Caco-2 (cell line): ENCODE data around the gene ISOC2. TPM values are rescaled to one million over a fixed set of nuclear protein-coding genes. Genes with fewer than 3 reads are reported as not detected.

ENCODE experiments used
- BruUV-seq: library from RNA; stranded (reverse); fragments of 400-500 nt; replicated peaks from 2 replicates; lab custom pipeline; 2021; lab: Mats Ljungman, UMichigan
- CTCF ChIA-PET: fragments of 300-600 bp; sonication (Branson Sonifier 250); formaldehyde crosslinking; loops from one replicate; lab custom pipeline; 2022; ENCODE audit warnings: antibody characterized with exemption; lab: Charles Lee
- POLR2A ChIA-PET: fragments of 300-600 bp; sonication (Branson Sonifier 250); formaldehyde crosslinking; loops from one replicate; lab custom pipeline; 2022; ENCODE audit warnings: antibody characterized with exemption; lab: Charles Lee
- DNase-seq, 2 experiments: peaks; one replicate each; pipeline versions ENCODE4 v3.0.0 to v3.0.0-alpha.2; 2020 to 2022
- H3K27me3 ChIP-seq: replicated peaks from 2 replicates; pipeline ENCODE4 v1.6.0; 2011; ENCODE audit warnings: low read length; ENCODE audit not compliant: control insufficient read depth, insufficient read depth
- H3K36me3 ChIP-seq: 2 replicates; pipeline ENCODE4 v1.5.1; 2011; ENCODE audit warnings: low read length; ENCODE audit not compliant: control insufficient read depth, insufficient read depth
- H3K4me1 ChIP-seq: fragments of 250-450 bp; sonication (Bioruptor Pico); 2 replicates; pipeline ENCODE4 v1.5.1; 2020; ENCODE audit warnings: mild to moderate bottlenecking
- H3K4me3 ChIP-seq: 2 replicates; pipeline ENCODE4 v1.5.1; 2011; ENCODE audit warnings: low read depth, mild to moderate bottlenecking, control low read depth, low read length
- H3K9me3 ChIP-seq: fragments of 250-450 bp; sonication (Bioruptor Pico); 2 replicates; pipeline ENCODE4 v1.5.1; 2020; ENCODE audit warnings: mild to moderate bottlenecking, moderate library complexity
- H3K27ac Mint-ChIP-seq: one replicate; pipeline ENCODE4 v1.8.0; 2022; ENCODE audit warnings: mixed read lengths; ENCODE audit not compliant: unreplicated experiment
- H3K27me3 Mint-ChIP-seq: one replicate; pipeline ENCODE4 v1.8.0; 2022; ENCODE audit warnings: mixed read lengths; ENCODE audit not compliant: insufficient read depth, unreplicated experiment
- H3K36me3 Mint-ChIP-seq: one replicate; pipeline ENCODE4 v1.8.0; 2022; ENCODE audit warnings: mild to moderate bottlenecking, mixed read lengths; ENCODE audit not compliant: insufficient read depth, unreplicated experiment
- H3K4me1 Mint-ChIP-seq: one replicate; pipeline ENCODE4 v1.8.0; 2022; ENCODE audit warnings: low read depth, mixed read lengths; ENCODE audit not compliant: unreplicated experiment
- H3K4me3 Mint-ChIP-seq: one replicate; pipeline ENCODE4 v1.8.0; 2022; ENCODE audit warnings: mild to moderate bottlenecking, moderate library complexity, mixed read lengths; ENCODE audit not compliant: unreplicated experiment
- H3K9me3 Mint-ChIP-seq: one replicate; pipeline ENCODE4 v1.8.0; 2022; ENCODE audit warnings: mixed read lengths; ENCODE audit not compliant: unreplicated experiment
- intact Hi-C: fragments of 100-400 bp; cut with micrococcal nuclease; formaldehyde crosslinking; loops from one replicate; pipeline ENCODE4 v1.10.0; 2022; ENCODE audit not compliant: unreplicated experiment
- total RNA-seq: library from RNA; stranded (reverse); gene quantifications from 2 replicates; pipeline ENCODE4 v1.2.3, GENCODE V29; 2022
- TF ChIP-seq, protein P1 (sequence below), 2 experiments: fragments of 200-600 bp in 1 of 2; IDR thresholded peaks; 1 replicate in 1 of 2; 2 replicates in 1 of 2; pipeline versions ENCODE4 v1.5.1 to v1.8.0; 2011 to 2022; ENCODE audit warnings: antibody characterized with exemption in 1 of 2, control low read depth in 1 of 2, inconsistent platforms in 1 of 2, low read depth in 1 of 2, low read length in 1 of 2, mild to moderate bottlenecking in 1 of 2, moderate library complexity in 1 of 2; ENCODE audit not compliant: insufficient read depth in 1 of 2, severe bottlenecking in 1 of 2, unreplicated experiment in 1 of 2

The ISOC2 gene
- total RNA-seq, 1 experiment from 2014 or later = 40.6 TPM

GRCh38 chr19:55452749-55453346 is 8.6 kb downstream of the ISOC2 start:
- TF ChIP-seq, protein P1, sequence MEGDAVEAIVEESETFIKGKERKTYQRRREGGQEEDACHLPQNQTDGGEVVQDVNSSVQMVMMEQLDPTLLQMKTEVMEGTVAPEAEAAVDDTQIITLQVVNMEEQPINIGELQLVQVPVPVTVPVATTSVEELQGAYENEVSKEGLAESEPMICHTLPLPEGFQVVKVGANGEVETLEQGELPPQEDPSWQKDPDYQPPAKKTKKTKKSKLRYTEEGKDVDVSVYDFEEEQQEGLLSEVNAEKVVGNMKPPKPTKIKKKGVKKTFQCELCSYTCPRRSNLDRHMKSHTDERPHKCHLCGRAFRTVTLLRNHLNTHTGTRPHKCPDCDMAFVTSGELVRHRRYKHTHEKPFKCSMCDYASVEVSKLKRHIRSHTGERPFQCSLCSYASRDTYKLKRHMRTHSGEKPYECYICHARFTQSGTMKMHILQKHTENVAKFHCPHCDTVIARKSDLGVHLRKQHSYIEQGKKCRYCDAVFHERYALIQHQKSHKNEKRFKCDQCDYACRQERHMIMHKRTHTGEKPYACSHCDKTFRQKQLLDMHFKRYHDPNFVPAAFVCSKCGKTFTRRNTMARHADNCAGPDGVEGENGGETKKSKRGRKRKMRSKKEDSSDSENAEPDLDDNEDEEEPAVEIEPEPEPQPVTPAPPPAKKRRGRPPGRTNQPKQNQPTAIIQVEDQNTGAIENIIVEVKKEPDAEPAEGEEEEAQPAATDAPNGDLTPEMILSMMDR (IDR thresholded peaks at IDR 0.05; ENCODE audit: insufficient read depth in 1 of 2, low read depth in 1 of 2, low read length in 1 of 2, severe bottlenecking in 1 of 2, unreplicated experiment in 1 of 2) = no peak
- H3K9me3 Mint-ChIP-seq = no peaks in the 10 kb centered on the region
- POLR2A ChIA-PET = interaction anchor here (1.1 kb wide), 2 partner anchors 9 to 45 kb away, joined by 3 to 5 read pairs; partner anchors contain the start of gene UBE2S
- no peak overlapping the region for H3K27ac Mint-ChIP-seq
- Histone ChIP-seq H3K27me3 (peaks cover 2% of the 10 kb centered on the region; the same call in 1 of the 2 replicates), H3K4me3 (no peak overlapping the region), H3K4me1 (peaks cover 18% of the 10 kb centered on the region; the same call in 1 of the 2 replicates), H3K9me3 (no peaks in the 10 kb centered on the region), H3K36me3 (no peaks in the 10 kb centered on the region; the same call in none of the 2 replicates)
- intact Hi-C loops = loop anchor here (1.0 kb wide), 1 partner anchor 8 kb away; the partner anchor contains the start of gene ISOC2
- peak; percentile 73 to 83 for DNase-seq
- peak overlapping the region; percentile 39 for H3K4me3 Mint-ChIP-seq
- peaks cover 15% of the 10 kb centered on the region for H3K4me1 Mint-ChIP-seq
- CTCF ChIA-PET = interaction anchor here (0.6 to 1.1 kb wide), 3 partner anchors 15 to 342 kb away, joined by 3 to 4 read pairs (median 3); no protein-coding TSS in a partner anchor
- H3K36me3 Mint-ChIP-seq = peaks cover 8% of the 10 kb centered on the region
- BruUV-seq = no TSS peak
- H3K27me3 Mint-ChIP-seq = peaks cover 19% of the 10 kb centered on the region

- POLR2A ChIA-PET = interaction anchor here (1.1 kb wide), 1 partner anchor 44 kb away, joined by 3 read pairs; the partner anchor contains the start of gene UBE2S
- H3K36me3 ChIP-seq = no peaks in the 10 kb centered on the region; the same call in none of the 2 replicates
- Mint-ChIP-seq H3K27me3 (peaks cover 19% of the 10 kb centered on the region), H3K27ac (no peak overlapping the region), H3K4me1 (peaks cover 15% of the 10 kb centered on the region), H3K36me3 (peaks cover 8% of the 10 kb centered on the region), H3K9me3 (no peaks in the 10 kb centered on the region), H3K4me3 (peak overlapping the region; percentile 83)
- CTCF ChIA-PET = interaction anchor here (0.7 kb wide), 1 partner anchor 881 kb away, joined by 3 read pairs; no protein-coding TSS in a partner anchor
- no peaks in the 10 kb centered on the region for H3K9me3 ChIP-seq
- intact Hi-C loops = loop anchor here (1.0 kb wide), 1 partner anchor 9 kb away; the partner anchor contains the start of gene ISOC2
- TF ChIP-seq, protein P1 (IDR thresholded peaks at IDR 0.05; ENCODE audit: insufficient read depth in 1 of 2, low read depth in 1 of 2, low read length in 1 of 2, severe bottlenecking in 1 of 2, unreplicated experiment in 1 of 2) = no peak
- BruUV-seq = no TSS peak
- H3K27me3 ChIP-seq = peaks cover 2% of the 10 kb centered on the region; the same call in 1 of the 2 replicates
- DNase-seq = no peak
- H3K4me1 ChIP-seq = peaks cover 18% of the 10 kb centered on the region; the same call in 1 of the 2 replicates
- H3K4me3 ChIP-seq = peak overlapping the region; percentile 34
Observed at GRCh38 chr19:55451965-55452748, 9.3 kb downstream of the ISOC2 start.
